GM12878 (cell line): ENCODE results near the gene TPRN. TPM values are rescaled to one million over a fixed set of nuclear protein-coding genes. Genes with fewer than 3 reads are reported as not detected.

ENCODE experiments used
- ATAC-seq: fragments of 200-7000 bp; cut with Tn5 transposase; 3 replicates; pipeline ENCODE4 v1.9.1; 2020; ENCODE audit warnings: mild to moderate bottlenecking, moderate library complexity
- BruUV-seq: library from RNA; stranded (reverse); fragments of 400-500 nt; replicated peaks from 2 replicates; lab custom pipeline; 2021; lab: Mats Ljungman, UMichigan
- CTCF ChIA-PET: fragments of 300-600 bp; sonication (Branson Sonifier 250); formaldehyde crosslinking; extraction: SDS; loops from one replicate; lab custom pipeline; 2021; ENCODE audit warnings: inconsistent platforms; lab: Yijun Ruan, JAX
- POLR2A ChIA-PET: fragments of 350-600 bp; formaldehyde crosslinking; extraction: SDS; loops from one replicate; lab custom pipeline; 2021; ENCODE audit warnings: inconsistent platforms; lab: Charles Lee
- RAD21 ChIA-PET: fragments of 300-600 bp; sonication (Branson Sonifier 250); formaldehyde crosslinking; loops from one replicate; lab custom pipeline; 2023; ENCODE audit warnings: antibody characterized with exemption; ENCODE audit not compliant: unreplicated experiment; lab: Charles Lee
- SMC1A ChIA-PET: fragments of 300-600 bp; sonication (Branson Sonifier 250); formaldehyde crosslinking; loops from one replicate; lab custom pipeline; 2023; ENCODE audit not compliant: unreplicated experiment, uncharacterized antibody; lab: Charles Lee
- DNase-seq: peaks from one replicate; pipeline ENCODE4 v3.0.0-alpha.2; 2011; ENCODE audit warnings: low read depth, low spot score
- FAIRE-seq: peaks from 3 replicates; lab custom pipeline; 2011; peaks lifted over from hg19 to GRCh38; lab: Jason Lieb, UNC
- H2AFZ ChIP-seq: 2 replicates; pipeline ENCODE4 v1.6.0; 2011; ENCODE audit warnings: low read depth, low read length, control low read depth; ENCODE audit not compliant: control insufficient read depth
- H3K27ac ChIP-seq: 2 replicates; pipeline ENCODE4 v1.5.1; 2011; ENCODE audit warnings: control low read depth; ENCODE audit not compliant: control insufficient read depth, insufficient read depth
- H3K27me3 ChIP-seq, 2 experiments: replicated peaks in 1 of 2; 2 replicates each; pipeline versions ENCODE4 v1.6.0 to v1.6.1; 2011; ENCODE audit warnings: low read length in 1 of 2; ENCODE audit not compliant: control insufficient read depth in 2 of 2, insufficient read depth in 2 of 2
- H3K36me3 ChIP-seq, 2 experiments: 2 replicates each; pipeline ENCODE4 v1.5.1; 2011; ENCODE audit warnings: low read length in 1 of 2; ENCODE audit not compliant: control insufficient read depth in 2 of 2, insufficient read depth in 2 of 2
- H3K4me1 ChIP-seq: 2 replicates; pipeline ENCODE4 v1.6.1; 2011; ENCODE audit warnings: mild to moderate bottlenecking, low read length, moderate library complexity, mixed read lengths; ENCODE audit not compliant: control insufficient read depth, insufficient read depth
- H3K4me2 ChIP-seq: 2 replicates; pipeline ENCODE4 v1.6.0; 2011; ENCODE audit warnings: control low read depth; ENCODE audit not compliant: control insufficient read depth, insufficient read depth
- H3K4me3 ChIP-seq: fragments of 200-600 bp; sonication (generic); 2 replicates; pipeline ENCODE4 v1.5.1; 2016
- H3K79me2 ChIP-seq: 2 replicates; pipeline ENCODE4 v1.6.0; 2011; ENCODE audit warnings: low read length; ENCODE audit not compliant: control insufficient read depth, insufficient read depth
- H3K9ac ChIP-seq: 2 replicates; pipeline ENCODE4 v1.8.0; 2011; ENCODE audit warnings: low read length, control low read depth, mixed read lengths; ENCODE audit not compliant: control insufficient read depth, insufficient read depth
- H3K9me3 ChIP-seq: replicated peaks from 3 replicates; pipeline ENCODE4 v1.5.1; 2011; ENCODE audit warnings: mild to moderate bottlenecking, low read length; ENCODE audit not compliant: control insufficient read depth, insufficient read depth
- H4K20me1 ChIP-seq: 2 replicates; pipeline ENCODE4 v1.6.0; 2011; ENCODE audit not compliant: control insufficient read depth, insufficient read depth
- BCL11A ChIP-seq: IDR thresholded peaks from 2 replicates; pipeline ENCODE4 v1.6.1; 2011; ENCODE audit warnings: low read depth, low read length
- MAX ChIP-seq: IDR thresholded peaks from 2 replicates; pipeline ENCODE4 v1.6.1; 2012; ENCODE audit warnings: low read depth, low read length, improper control_type of control experiment
- PAX5 ChIP-seq: IDR thresholded peaks from 2 replicates; pipeline ENCODE4 v1.6.1; 2011; ENCODE audit warnings: low read depth, low read length, borderline replicate concordance
- ZZZ3 ChIP-seq: IDR thresholded peaks from 2 replicates; pipeline ENCODE4 v1.6.1; 2011; ENCODE audit warnings: low read depth; ENCODE audit not compliant: control insufficient read depth, insufficient read length
- WGBS: methylation state at CpG from one replicate; pipeline ENCODE4 v1.1.6; 2016; ENCODE audit warnings: low lambda C conversion rate; ENCODE audit not compliant: insufficient replicate concordance, insufficient coverage; ENCODE audit errors: missing lambda C conversion rate; 5-methylcytosine and 5-hydroxymethylcytosine counted together
- in situ Hi-C: fragments of 300-500 bp; cut with MboI; formaldehyde crosslinking; loops from 9 replicates; pipeline ENCODE4 v1.14.3; 2018; ENCODE audit warnings: mixed read lengths
- intact Hi-C: fragments of 100-400 bp; cut with micrococcal nuclease; formaldehyde crosslinking; loops from one replicate; pipeline ENCODE4 v1.14.2; 2022; ENCODE audit not compliant: unreplicated experiment
- polyA plus RNA-seq, 11 experiments: library from polyadenylated mRNA; depleted of rRNA in 4 of 11; unstranded in 6 of 11; stranded (reverse) in 5 of 11; fragments of >200 nt; fragmentation: Nextera tagmentation in 4 of 11; fragmentation: Illumina TruSeq in 1 of 11; extraction: Ambion mirVana in 4 of 11; extraction: Trizol in 1 of 11; gene quantifications; 1 replicate in 1 of 11; 2 replicates in 10 of 11; pipeline versions ENCODE4 v1.2.1 to v1.2.3, GENCODE V29; 2011 to 2016; ENCODE audit warnings: inconsistent platforms in 2 of 11, missing spikeins in 2 of 11, low read depth in 1 of 11
- total RNA-seq, 4 experiments: library from RNA; depleted of rRNA in 3 of 4; stranded (reverse); fragments of >200 nt in 3 of 4; fragmentation: Illumina TruSeq in 1 of 4; extraction: Trizol in 1 of 4; gene quantifications; 2 replicates each; pipeline versions ENCODE4 v1.2.1 to v1.2.3, GENCODE V29; 2013 to 2021
- TF ChIP-seq, protein P1 (sequence below): fragments of 450-650 bp; IDR thresholded peaks from 2 replicates; pipeline ENCODE4 v1.6.1; 2017; ENCODE audit warnings: antibody characterized with exemption, mild to moderate bottlenecking, moderate library complexity
- TF ChIP-seq, protein P2 (sequence below): fragments of 450-650 bp; IDR thresholded peaks from 2 replicates; pipeline ENCODE4 v1.6.1; 2017; ENCODE audit warnings: borderline replicate concordance
- TF ChIP-seq, protein P3 (sequence below): IDR thresholded peaks from 2 replicates; pipeline ENCODE4 v1.6.1; 2011; ENCODE audit warnings: mild to moderate bottlenecking, low read depth, low read length, moderate library complexity; ENCODE audit not compliant: insufficient replicate concordance

Gene TPRN
- total and polyA plus RNA-seq, 10 of the 15 experiments (the other 5 are each of a cell fraction or from before 2014, with no cell fraction given), result 0.18 to 19.5 (median 3.1) TPM

DNA sequence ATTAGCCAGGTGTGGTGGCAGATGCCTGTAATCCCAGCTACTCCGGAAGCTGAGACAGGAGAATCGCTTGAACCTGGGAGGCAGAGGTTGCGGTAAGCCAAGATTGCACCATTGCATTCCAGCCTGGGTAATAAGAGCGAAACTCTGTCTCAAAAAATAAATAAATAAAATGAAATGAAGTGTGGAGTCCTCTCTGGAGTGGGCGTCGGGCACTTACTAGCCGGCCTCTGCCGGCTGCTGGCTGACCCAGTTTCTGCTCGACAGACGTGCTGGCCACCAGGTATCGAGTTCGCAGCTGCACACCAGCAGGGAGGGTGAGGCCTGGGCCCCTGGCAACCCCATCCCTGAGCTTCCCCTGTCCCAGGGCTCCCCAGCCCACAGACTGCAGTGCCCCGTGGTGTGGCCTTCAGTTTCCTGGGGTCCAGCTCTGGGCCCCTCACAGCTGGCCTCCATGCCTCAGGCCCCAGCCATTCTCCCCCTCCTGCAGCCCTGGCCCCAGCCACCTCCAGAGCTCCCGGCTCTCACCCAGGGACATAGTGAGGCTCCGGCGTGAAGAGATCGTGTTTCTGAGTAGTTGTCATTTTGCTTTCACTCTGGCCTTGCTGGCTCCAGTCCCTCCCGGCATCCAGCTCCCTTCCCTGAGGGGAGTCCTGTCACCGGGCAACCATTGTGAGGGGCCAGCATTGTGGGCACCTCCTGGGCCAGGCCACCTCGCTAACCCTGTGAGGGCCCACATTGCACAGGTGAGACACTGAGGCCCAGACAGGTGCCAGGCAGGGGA lies 46.8 kb upstream of the TPRN start (continued):
- TF ChIP-seq, protein P1, sequence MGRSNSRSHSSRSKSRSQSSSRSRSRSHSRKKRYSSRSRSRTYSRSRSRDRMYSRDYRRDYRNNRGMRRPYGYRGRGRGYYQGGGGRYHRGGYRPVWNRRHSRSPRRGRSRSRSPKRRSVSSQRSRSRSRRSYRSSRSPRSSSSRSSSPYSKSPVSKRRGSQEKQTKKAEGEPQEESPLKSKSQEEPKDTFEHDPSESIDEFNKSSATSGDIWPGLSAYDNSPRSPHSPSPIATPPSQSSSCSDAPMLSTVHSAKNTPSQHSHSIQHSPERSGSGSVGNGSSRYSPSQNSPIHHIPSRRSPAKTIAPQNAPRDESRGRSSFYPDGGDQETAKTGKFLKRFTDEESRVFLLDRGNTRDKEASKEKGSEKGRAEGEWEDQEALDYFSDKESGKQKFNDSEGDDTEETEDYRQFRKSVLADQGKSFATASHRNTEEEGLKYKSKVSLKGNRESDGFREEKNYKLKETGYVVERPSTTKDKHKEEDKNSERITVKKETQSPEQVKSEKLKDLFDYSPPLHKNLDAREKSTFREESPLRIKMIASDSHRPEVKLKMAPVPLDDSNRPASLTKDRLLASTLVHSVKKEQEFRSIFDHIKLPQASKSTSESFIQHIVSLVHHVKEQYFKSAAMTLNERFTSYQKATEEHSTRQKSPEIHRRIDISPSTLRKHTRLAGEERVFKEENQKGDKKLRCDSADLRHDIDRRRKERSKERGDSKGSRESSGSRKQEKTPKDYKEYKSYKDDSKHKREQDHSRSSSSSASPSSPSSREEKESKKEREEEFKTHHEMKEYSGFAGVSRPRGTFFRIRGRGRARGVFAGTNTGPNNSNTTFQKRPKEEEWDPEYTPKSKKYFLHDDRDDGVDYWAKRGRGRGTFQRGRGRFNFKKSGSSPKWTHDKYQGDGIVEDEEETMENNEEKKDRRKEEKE, result no peak

- FAIRE-seq, result no peak
- H3K79me2 ChIP-seq, result peaks cover 24% of the 10 kb centered on the region
- H2AFZ ChIP-seq, result no peak overlapping the region
- ATAC-seq, result no peak
- DNase-seq, result no peak
- WGBS, result 56% methylated on average over 25 of the region's 25 CpGs
- H3K4me3 ChIP-seq, result no peak overlapping the region
- no peak overlapping the region for H3K9ac ChIP-seq
- no peaks in the 10 kb centered on the region for H3K9me3 ChIP-seq
- H4K20me1 ChIP-seq, result peaks cover 4% of the 10 kb centered on the region; the same call in 1 of the 2 replicates
- H3K27ac ChIP-seq, result no peak overlapping the region
- TF ChIP-seq, protein P2, sequence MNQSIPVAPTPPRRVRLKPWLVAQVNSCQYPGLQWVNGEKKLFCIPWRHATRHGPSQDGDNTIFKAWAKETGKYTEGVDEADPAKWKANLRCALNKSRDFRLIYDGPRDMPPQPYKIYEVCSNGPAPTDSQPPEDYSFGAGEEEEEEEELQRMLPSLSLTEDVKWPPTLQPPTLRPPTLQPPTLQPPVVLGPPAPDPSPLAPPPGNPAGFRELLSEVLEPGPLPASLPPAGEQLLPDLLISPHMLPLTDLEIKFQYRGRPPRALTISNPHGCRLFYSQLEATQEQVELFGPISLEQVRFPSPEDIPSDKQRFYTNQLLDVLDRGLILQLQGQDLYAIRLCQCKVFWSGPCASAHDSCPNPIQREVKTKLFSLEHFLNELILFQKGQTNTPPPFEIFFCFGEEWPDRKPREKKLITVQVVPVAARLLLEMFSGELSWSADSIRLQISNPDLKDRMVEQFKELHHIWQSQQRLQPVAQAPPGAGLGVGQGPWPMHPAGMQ, result no peak
- TF ChIP-seq ZZZ3 (no peak), BCL11A (no peak), PAX5 (no peak), MAX (no peak)
- TF ChIP-seq, protein P3, sequence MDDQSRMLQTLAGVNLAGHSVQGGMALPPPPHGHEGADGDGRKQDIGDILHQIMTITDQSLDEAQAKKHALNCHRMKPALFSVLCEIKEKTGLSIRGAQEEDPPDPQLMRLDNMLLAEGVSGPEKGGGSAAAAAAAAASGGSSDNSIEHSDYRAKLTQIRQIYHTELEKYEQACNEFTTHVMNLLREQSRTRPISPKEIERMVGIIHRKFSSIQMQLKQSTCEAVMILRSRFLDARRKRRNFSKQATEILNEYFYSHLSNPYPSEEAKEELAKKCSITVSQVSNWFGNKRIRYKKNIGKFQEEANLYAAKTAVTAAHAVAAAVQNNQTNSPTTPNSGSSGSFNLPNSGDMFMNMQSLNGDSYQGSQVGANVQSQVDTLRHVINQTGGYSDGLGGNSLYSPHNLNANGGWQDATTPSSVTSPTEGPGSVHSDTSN, result no peak
- in situ Hi-C loops (no loop called here), intact Hi-C loops (no loop called here)
- ChIA-PET RAD21 (no interaction called here), POLR2A (no interaction called here), SMC1A (no interaction called here), CTCF (no interaction called here)
- peaks cover 8 to 14% of the 10 kb centered on the region in 2 experiments for H3K36me3 ChIP-seq
- H3K4me2 ChIP-seq, result no peak overlapping the region
- H3K27me3 ChIP-seq, result no peaks in the 10 kb centered on the region
- peaks cover 19% of the 10 kb centered on the region for H3K4me1 ChIP-seq
- no TSS peak for BruUV-seq
Observed at GRCh38 chr9:137245450-137246421, 45.2 kb upstream of the TPRN start.
